Esophagus muscularis mucosa (tissue), 4 donors: ENCODE data around the gene RNF135. TPM values are rescaled to one million over a fixed set of nuclear protein-coding genes. Genes with fewer than 3 reads are reported as not detected.

Experiments
- DNase-seq: peaks from one replicate; pipeline ENCODE4 v3.0.0-alpha.2; 2017; ENCODE audit errors: extremely low spot score
- H3K27ac ChIP-seq, 4 donors: fragments of 200-600 bp; sonication (generic); replicated peaks in 1 of 4; 1 replicate in 3 of 4; 2 replicates in 1 of 4; pipeline ENCODE4 v1.5.1; 2016 to 2019; ENCODE audit warnings: mild to moderate bottlenecking in 1 of 4
- H3K27me3 ChIP-seq, 4 donors: fragments of 200-600 bp; sonication (generic); one replicate each; pipeline versions ENCODE4 v1.5.1 to v1.6.0; 2016 to 2019
- H3K36me3 ChIP-seq, 4 donors: fragments of 200-600 bp; sonication (generic); one replicate each; pipeline ENCODE4 v1.5.1; 2016 to 2019
- H3K4me1 ChIP-seq, 4 donors: fragments of 200-600 bp; sonication (generic); one replicate each; pipeline ENCODE4 v1.5.1; 2016 to 2019
- H3K4me3 ChIP-seq, 4 donors: fragments of 200-600 bp; sonication (generic); 1 replicate in 2 of 4; 2 replicates in 2 of 4; pipeline ENCODE4 v1.5.1; 2016 to 2019; ENCODE audit warnings: mild to moderate bottlenecking in 4 of 4, moderate library complexity in 1 of 4
- H3K9me3 ChIP-seq, 4 donors: fragments of 200-600 bp; sonication (generic); 1 replicate in 3 of 4; 2 replicates in 1 of 4; pipeline ENCODE4 v1.5.1; 2016 to 2019
- CTCF ChIP-seq, 3 experiments: fragments of 200-600 bp in 2 of 3; fragments of 450-650 bp in 1 of 3; sonication (generic) in 2 of 3; IDR thresholded peaks; one replicate each; pipeline ENCODE4 v1.5.1; 2017 to 2019; ENCODE audit warnings: antibody characterized with exemption in 3 of 3, mild to moderate bottlenecking in 2 of 3, moderate library complexity in 1 of 3
- EP300 ChIP-seq: sonication (generic); formaldehyde crosslinking; IDR thresholded peaks from one replicate; pipeline ENCODE4 v1.6.1; 2017; ENCODE audit warnings: antibody characterized with exemption
- POLR2A ChIP-seq: fragments of 450-650 bp; IDR thresholded peaks from one replicate; pipeline ENCODE4 v1.6.1; 2017; ENCODE audit warnings: antibody characterized with exemption, moderate library complexity, mild to moderate bottlenecking, low read depth
- POLR2AphosphoS5 ChIP-seq, 2 donors: sonication (generic); formaldehyde crosslinking; IDR thresholded peaks; one replicate each; pipeline ENCODE4 v1.6.1; 2017; ENCODE audit warnings: antibody characterized with exemption in 2 of 2
- WGBS: methylation state at CpG from one replicate; pipeline ENCODE4 v1.1.5; 2018; 5-methylcytosine and 5-hydroxymethylcytosine counted together
- intact Hi-C: fragments of 100-400 bp; cut with DNase I; formaldehyde crosslinking; loops from one replicate; pipeline ENCODE4 v1.15.1; 2023
- total RNA-seq, 4 donors: library from RNA; depleted of rRNA; stranded (reverse); fragments of >200 nt; gene quantifications; one replicate each; pipeline versions ENCODE4 v1.1.0 to v1.2.1, GENCODE V29; 2016

The RNF135 gene
- total RNA-seq, 4 donors from 2014 or later = 20.0 to 28.1 (median 22.9) TPM

- TF ChIP-seq POLR2AphosphoS5 (IDR thresholded peaks at IDR 0.05) = no peak
- no peak for TF ChIP-seq EP300
- TF ChIP-seq POLR2A = no peak
- TF ChIP-seq CTCF (IDR thresholded peaks at IDR 0.05) = no peak
- Histone ChIP-seq H3K36me3 (peaks cover 36 to 86% (median 67%) of the 10 kb centered on the region in 4 donors), H3K4me3 (no peak overlapping the region), H3K4me1 (no peaks in the 10 kb centered on the region), H3K27ac (no peak overlapping the region), H3K27me3 (no peaks in the 10 kb centered on the region), H3K9me3 (no peaks in the 10 kb centered on the region)
- WGBS = 89% methylated on average over 6 of the region's 6 CpGs
- no peak for DNase-seq
- intact Hi-C loops = no loop called here
Measured at GRCh38 chr17:30997270-30997669, 26.4 kb downstream of the RNF135 start.

GRCh38 chr17:30997842-30998241, 27.0 kb downstream of the RNF135 start:
- TF ChIP-seq EP300 (no peak), POLR2A (no peak), CTCF (IDR thresholded peaks at IDR 0.05) (no peak), POLR2AphosphoS5 (IDR thresholded peaks at IDR 0.05) (no peak)
- DNase-seq = no peak
- intact Hi-C loops = no loop called here
- H3K4me1 ChIP-seq = no peaks in the 10 kb centered on the region
- H3K9me3 ChIP-seq = no peaks in the 10 kb centered on the region
- no peak overlapping the region for H3K4me3 ChIP-seq
- no peaks in the 10 kb centered on the region for H3K27me3 ChIP-seq
- peaks cover 36 to 92% (median 69%) of the 10 kb centered on the region in 4 donors for H3K36me3 ChIP-seq
- no peak overlapping the region for H3K27ac ChIP-seq
- WGBS = 95% methylated on average over 5 of the region's 5 CpGs

- H3K9me3 ChIP-seq = no peaks in the 10 kb centered on the region
- no peaks in the 10 kb centered on the region for H3K27me3 ChIP-seq
- no peaks in the 10 kb centered on the region for H3K4me1 ChIP-seq
- no peak overlapping the region for H3K4me3 ChIP-seq
- DNase-seq = no peak
- peaks cover 21 to 60% (median 52%) of the 10 kb centered on the region in 4 donors for H3K36me3 ChIP-seq
- intact Hi-C loops = no loop called here
- TF ChIP-seq POLR2AphosphoS5 (IDR thresholded peaks at IDR 0.05) = no peak
- WGBS = 91% methylated on average over 7 of the region's 7 CpGs
- no peak overlapping the region for H3K27ac ChIP-seq
Measured at GRCh38 chr17:31002047-31002446, 31.2 kb downstream of the RNF135 start.

- WGBS = 96% methylated on average over 5 of the region's 5 CpGs
- Histone ChIP-seq H3K27ac (no peak overlapping the region), H3K9me3 (no peaks in the 10 kb centered on the region), H3K27me3 (no peaks in the 10 kb centered on the region), H3K4me3 (no peak overlapping the region), H3K4me1 (peaks cover 2 to 11% (median 6%) of the 10 kb centered on the region in 4 donors), H3K36me3 (peaks cover 9 to 47% (median 39%) of the 10 kb centered on the region in 4 donors)
- no peak for DNase-seq
- intact Hi-C loops = no loop called here
- TF ChIP-seq POLR2AphosphoS5 (IDR thresholded peaks at IDR 0.05) (no peak), POLR2A (no peak), EP300 (no peak), CTCF (IDR thresholded peaks at IDR 0.05) (no peak)
Measured at GRCh38 chr17:31003225-31003866, 32.5 kb downstream of the RNF135 start.

- H3K27ac ChIP-seq = no peak overlapping the region
- H3K36me3 ChIP-seq = peaks cover 8 to 39% (median 30%) of the 10 kb centered on the region in 4 donors
- TF ChIP-seq CTCF (IDR thresholded peaks at IDR 0.05) (no peak), EP300 (no peak), POLR2A (no peak), POLR2AphosphoS5 (IDR thresholded peaks at IDR 0.05) (no peak)
- H3K4me1 ChIP-seq = peaks cover 2 to 11% (median 6%) of the 10 kb centered on the region in 4 donors
- 88% methylated on average over 2 of the region's 2 CpGs for WGBS
- H3K27me3 ChIP-seq = no peaks in the 10 kb centered on the region
- H3K4me3 ChIP-seq = no peak overlapping the region
- no peaks in the 10 kb centered on the region for H3K9me3 ChIP-seq
- DNase-seq = no peak
- intact Hi-C loops = no loop called here
Measured at GRCh38 chr17:31004160-31004559, 33.3 kb downstream of the RNF135 start.
